ENCODE results near the gene KIAA0930.

KIAA0930 gene

GRCh38 chr22:45237065-45237990 is 3.4 kb downstream of the KIAA0930 start:
- DNase-seq (ENCODE audit: low spot score), result no peak

- no peak for DNase-seq (ENCODE audit: low spot score)
These were observed 4.8 kb downstream of the KIAA0930 start for GRCh38 chr22:45235851-45236342.

GRCh38 chr22:45235101-45235777 is 5.5 kb downstream of the KIAA0930 start:
- DNase-seq (ENCODE audit: low spot score), result no peak

DNA sequence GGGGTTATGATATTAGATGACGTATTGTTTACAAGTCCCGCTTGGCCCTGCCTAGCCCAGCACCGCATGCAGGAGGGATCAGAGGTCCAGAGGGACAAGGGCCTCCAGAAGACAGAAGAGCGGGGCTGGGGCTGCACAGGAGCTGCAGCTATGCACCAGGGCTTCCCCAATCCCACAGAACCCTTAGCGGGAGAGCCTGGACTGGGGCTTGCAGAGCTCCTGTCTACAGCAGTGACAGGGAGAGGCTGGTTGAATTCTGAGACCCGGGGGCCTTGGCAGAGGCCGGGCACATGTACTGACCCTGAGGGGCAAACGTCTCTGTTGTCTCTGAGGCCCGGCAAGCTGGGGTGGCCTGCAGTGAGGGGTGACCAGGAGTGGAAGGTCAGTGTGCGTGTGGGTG is 6.9 kb downstream of the KIAA0930 start:
- no peak for DNase-seq (ENCODE audit: low spot score)

DNA sequence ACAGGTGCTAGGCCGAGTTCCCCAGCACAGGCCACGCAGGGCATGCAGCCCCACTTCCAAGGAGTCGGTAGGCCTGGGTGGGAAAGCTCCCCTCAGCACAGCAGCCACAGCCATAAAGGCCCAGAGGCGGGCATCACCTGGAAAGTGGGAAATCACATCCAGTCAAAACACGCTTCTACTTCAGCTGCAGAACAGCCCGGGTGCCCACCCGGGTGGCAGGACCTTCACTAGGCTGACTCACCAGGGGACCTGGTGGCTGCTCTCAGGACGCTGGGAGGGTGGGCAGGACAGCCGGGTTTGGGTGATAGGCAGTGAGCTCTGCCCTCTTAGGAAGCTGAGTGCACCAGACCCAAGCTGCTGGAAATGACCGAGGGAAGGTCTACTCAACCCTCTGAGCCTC is 7.3 kb downstream of the KIAA0930 start:
- DNase-seq (ENCODE audit: low spot score), result no peak

DNA sequence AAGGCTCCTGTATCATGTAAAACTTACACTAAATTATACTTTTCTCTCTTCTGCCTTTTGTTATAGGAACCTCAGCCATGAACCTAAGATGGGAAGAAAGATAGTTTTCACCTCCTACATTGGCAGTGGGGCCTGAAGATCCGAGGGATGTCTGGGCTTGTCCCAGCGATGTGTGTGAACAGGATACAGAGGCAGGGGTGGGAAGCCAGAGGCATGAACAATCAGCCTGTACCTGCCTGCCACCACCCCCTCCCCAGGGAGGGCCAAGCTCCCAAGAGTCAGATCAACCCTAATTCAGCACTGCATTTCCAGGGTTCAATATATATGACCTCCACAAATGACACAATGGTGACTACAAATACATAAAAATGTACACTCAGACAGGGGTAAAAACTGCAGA is 9.4 kb downstream of the KIAA0930 start:
- DNase-seq (ENCODE audit: low spot score), result no peak

DNA sequence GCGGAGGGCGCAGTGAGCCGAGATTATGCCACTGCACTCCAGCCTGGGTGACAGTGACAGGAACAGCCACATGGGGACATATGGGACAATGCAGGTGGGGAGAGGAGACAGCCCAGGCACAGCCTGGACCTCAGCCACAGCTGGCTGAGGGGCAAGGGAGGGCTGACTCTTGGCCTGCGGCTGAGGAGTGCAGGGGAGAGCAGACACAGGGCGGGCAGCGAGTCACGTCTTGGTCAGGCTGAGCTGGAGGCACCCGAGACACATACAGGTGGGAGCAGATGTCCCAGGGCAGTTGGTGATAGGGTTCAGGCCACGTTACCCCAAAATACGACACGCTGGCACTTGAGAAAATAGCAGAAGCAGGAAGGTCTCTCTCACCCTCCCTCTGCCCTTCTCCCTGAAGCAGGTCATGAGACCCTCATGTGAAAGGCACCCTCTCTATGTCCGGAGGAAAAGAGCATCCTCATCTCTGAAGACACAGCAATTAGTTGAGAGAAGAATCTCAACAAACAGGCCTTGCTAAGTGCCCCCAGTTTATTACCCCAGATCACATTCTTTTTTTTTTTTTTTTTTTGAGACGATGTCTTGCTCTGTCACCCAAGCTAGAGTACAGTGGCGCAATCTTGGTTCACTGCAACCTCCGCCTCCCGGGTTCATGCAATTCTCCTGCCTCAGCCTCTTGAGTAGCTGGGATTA is 10.5 kb downstream of the KIAA0930 start:
- no peak for DNase-seq (ENCODE audit: low spot score)

GRCh38 chr22:45229181-45229580 is 11.5 kb downstream of the KIAA0930 start:
- no peak for DNase-seq (ENCODE audit: low spot score)

DNA sequence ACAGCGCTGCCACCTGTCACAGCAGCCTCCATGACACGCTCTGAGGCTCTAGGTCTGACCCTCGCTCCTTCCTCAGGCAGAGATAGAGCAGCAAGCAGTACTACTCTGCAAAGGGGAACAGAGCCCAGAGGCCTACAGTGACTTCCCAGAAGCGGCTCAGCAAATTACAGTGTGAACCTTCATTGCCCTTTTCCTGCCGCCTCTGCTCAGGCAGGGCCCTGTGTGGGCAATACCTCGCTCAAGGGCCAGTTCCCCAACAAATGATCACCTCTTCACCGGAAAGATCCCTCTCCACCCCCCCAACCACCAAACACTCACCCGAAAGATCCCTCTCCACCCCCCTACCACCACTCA is 12.3 kb downstream of the KIAA0930 start:
- no peak for DNase-seq (ENCODE audit: low spot score)

DNA sequence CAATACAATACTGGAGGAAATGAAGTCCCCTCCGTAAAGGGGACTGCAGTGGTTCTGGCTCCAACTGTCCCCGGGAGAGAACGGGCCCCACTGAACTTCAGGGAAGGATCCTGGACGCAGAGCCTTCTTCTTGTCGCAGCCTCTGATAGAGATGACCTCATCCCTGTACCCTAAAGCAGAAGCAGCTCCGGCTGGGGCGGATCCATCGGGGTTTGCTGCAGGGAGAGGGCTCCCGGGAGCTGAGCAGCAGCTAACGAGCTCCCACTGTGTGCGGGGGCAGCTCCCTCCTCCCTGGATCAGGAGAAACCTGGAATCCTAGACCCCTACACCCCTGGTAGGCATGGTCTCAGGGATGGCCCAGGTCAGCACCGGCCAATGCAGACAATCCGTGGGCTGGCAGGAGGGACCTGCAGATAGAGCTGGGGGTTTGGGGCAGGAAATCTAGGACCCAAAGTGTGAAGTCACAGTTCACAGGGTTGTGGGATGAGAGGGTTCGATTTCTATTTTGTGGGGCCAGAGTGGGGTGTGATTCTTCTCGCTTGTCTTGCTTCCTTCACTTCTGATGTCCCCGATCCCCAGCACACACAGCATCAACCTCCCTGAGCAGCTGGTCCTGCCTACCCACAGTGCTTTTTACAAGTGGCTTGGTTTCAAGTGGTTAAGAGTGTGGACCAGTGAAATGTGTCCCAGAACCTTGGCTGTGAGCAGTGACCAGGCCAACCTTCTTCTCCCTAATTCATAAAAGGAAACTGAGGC is 12.9 kb downstream of the KIAA0930 start:
- DNase-seq (ENCODE audit: low spot score), result no peak

GRCh38 chr22:45226503-45227186 is 14.0 kb downstream of the KIAA0930 start:
- DNase-seq (ENCODE audit: low spot score), result no peak

DNA sequence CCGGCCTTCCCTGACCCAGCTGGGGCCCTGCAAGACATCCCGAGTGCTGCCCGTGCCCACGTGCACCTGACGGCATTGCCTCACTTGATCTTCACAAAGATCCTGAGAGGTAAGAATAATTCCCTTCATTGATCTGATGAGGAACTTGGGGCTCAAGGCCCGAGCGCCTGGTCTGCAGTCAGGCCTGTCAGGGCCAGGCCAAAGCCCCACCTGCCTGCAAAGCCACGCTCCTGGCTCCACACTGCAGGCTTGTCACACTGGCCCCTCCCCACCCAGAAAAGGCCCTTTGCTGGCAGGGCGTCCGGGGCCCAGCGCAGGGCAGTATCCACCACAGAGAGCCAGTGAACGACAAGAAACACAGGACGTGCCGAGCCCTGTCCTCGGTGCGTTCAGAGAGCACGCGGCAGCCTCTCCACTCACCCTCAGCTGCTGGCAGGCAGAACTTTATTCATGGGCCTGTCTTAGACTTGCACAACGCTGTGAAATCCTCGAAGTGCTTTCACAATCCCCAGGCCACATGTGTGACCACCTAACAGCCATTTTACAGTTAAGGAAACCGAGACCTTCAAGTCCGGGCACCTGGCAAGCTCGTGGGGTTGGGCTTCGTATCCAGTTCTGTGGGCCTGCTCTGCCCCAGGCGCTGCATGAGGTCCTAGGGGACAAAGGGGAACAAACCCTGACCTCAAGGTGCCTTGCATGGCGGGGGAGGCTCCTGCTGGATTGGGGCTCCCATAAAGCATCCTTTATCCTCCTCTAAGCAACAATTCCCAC is 14.8 kb downstream of the KIAA0930 start:
- DNase-seq (ENCODE audit: low spot score), result no peak

GRCh38 chr22:45224988-45225731 is 15.5 kb downstream of the KIAA0930 start:
- no peak for DNase-seq (ENCODE audit: low spot score)

DNA sequence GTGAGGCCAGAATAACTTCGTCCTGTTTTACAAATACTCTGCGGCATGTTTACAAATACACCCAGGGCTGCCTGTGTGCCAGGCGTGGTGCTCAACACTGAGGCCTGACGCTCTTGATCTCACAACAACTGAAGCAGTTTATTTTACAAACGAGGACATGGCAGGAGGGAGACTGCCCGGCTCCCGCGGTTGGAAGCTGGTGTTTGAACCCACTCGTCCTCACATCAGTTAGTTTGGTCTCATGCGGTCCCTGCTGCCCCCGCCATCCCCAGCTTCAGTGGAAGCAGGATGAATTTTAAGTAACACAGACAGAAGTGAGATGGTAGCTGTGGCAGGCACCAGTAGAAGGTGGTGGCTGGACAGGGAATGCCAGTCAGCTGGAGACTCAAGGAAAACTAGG is 16.4 kb downstream of the KIAA0930 start:
- DNase-seq (ENCODE audit: low spot score), result no peak

DNA sequence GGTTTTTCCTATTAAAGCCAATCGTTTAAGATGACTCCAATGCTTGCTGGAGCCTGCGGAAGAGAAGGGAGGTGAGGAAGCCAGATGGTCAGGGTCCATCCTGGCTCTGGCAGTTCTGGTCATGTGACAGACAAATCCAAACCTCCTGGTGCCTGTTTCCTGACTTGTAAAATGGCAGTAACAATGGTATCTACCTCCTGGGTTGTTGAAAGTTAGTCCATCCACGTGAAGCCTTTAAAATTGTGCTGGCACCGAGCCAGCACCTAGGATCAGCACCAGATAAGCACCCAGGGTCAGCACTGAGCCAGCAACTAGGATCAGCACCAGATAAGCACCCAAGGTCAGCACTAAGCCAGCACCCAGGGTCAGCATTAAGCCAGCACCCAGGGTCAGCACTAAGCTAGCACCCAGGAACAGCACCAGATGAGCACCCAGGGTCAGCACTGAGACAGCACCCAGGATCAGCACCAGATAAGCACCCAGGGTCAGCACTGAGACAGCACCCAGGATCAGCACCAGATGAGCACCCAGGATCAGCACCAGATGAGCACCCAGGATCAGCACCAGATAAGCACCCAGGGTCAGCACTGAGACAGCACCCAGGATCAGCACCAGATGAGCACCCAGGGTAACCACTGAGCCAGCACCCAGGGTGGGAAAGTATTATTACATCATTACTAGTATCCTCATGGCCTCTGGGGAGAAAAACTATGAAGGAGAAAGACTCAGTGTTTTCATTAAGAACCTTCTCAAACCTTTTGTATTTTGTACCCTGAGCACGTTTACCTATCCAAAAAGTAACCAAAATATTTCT is 17.2 kb downstream of the KIAA0930 start:
- no peak for DNase-seq (ENCODE audit: low spot score)

DNA sequence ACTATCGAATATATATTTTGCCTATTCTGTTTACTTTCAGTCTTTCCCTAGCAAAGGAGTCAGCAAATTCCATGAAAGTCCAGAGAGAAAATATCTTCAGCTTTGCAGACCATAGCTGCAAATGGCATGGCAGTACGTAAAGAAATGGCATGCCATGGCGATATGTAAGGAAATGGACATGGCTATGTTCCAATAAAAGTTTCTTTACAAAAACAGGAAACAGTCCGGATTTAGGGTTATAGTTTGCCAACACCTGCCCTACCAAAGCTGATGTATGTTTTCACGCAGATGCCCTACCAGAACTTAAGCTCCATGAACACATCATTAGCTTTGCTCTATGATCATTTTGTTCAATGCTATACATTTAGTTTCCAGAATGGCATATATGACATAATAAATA is 19.5 kb downstream of the KIAA0930 start:
- no peak for DNase-seq (ENCODE audit: low spot score)

- no peak for DNase-seq (ENCODE audit: low spot score)
These were observed 21.7 kb downstream of the KIAA0930 start for GRCh38 chr22:45218976-45219375.

DNA sequence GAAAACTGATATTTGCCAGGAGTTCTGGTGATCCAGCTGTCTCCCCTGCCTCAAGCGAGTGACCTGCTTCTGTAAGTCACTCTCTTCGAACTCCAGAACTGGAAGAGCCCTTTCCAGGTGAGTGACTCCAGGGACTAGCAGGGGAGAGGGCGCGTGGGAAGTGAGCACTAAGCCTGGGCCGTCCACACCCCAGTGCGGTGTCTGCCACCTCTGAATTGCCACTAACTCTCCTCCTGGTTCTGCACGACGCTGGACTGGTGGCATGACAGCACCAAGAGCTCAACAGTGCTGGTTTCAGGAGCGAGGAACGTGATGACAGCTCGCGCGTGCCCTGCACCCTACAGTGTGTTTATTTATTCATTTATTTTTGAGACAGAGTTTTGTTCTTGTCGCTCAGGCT is 22.9 kb downstream of the KIAA0930 start:
- no peak for DNase-seq (ENCODE audit: low spot score)

GRCh38 chr22:45217345-45217744 is 23.3 kb downstream of the KIAA0930 start:
- no peak for DNase-seq (ENCODE audit: low spot score)
